K562 (cell line): Measurements from ENCODE around the gene GSDME. TPM values are rescaled to one million over a fixed set of nuclear protein-coding genes. Genes with fewer than 3 reads are reported as not detected.

Experiments used
- ATF4 ChIP-seq: fragments of 450-650 bp; formaldehyde crosslinking; IDR thresholded peaks from 2 replicates; pipeline ENCODE4 v1.4.0; 2022; ENCODE audit warnings: mild to moderate bottlenecking, moderate library complexity
- ELF4 ChIP-seq: fragments of 450-650 bp; formaldehyde crosslinking; IDR thresholded peaks from 2 replicates; pipeline ENCODE4 v1.4.0; 2022; ENCODE audit warnings: missing genetic modification characterization
- GMEB1 ChIP-seq: fragments of 250-450 bp; sonication (Bioruptor Pico); IDR thresholded peaks from 2 replicates; pipeline ENCODE4 v1.4.0; 2020; ENCODE audit warnings: mild to moderate bottlenecking
- HLTF ChIP-seq: fragments of 450-650 bp; IDR thresholded peaks from 2 replicates; pipeline ENCODE4 v1.6.1; 2016
- NCOA4 ChIP-seq: fragments of 450-650 bp; IDR thresholded peaks from 2 replicates; pipeline ENCODE4 v1.6.1; 2018; ENCODE audit warnings: mild to moderate bottlenecking; ENCODE audit not compliant: partially characterized antibody
- NCOR1 ChIP-seq: fragments of 450-650 bp; IDR thresholded peaks from 2 replicates; pipeline ENCODE4 v1.6.1; 2016; ENCODE audit warnings: mild to moderate bottlenecking, moderate library complexity
- NFATC3 ChIP-seq: fragments of 450-650 bp; IDR thresholded peaks from 2 replicates; pipeline ENCODE4 v1.6.1; 2017; ENCODE audit warnings: mild to moderate bottlenecking
- OTX1 ChIP-seq: fragments of 450-650 bp; formaldehyde crosslinking; IDR thresholded peaks from 2 replicates; pipeline ENCODE4 v1.4.0; 2022; ENCODE audit warnings: mild to moderate bottlenecking
- TRIM25 ChIP-seq: fragments of 450-650 bp; IDR thresholded peaks from 2 replicates; pipeline ENCODE4 v1.7.0; 2016; ENCODE audit warnings: borderline replicate concordance
- ZBTB33 ChIP-seq: sonication (generic); formaldehyde crosslinking; IDR thresholded peaks from 2 replicates; pipeline ENCODE4 v1.8.1; 2023; ENCODE audit warnings: mild to moderate bottlenecking, missing genetic modification reagents
- ZNF449 ChIP-seq: fragments of 250-450 bp; sonication (Bioruptor Pico); IDR thresholded peaks from 2 replicates; pipeline ENCODE4 v1.8.0; 2022; ENCODE audit warnings: moderate library complexity, mild to moderate bottlenecking, inconsistent platforms
- polyA plus RNA-seq, 8 experiments: library from polyadenylated mRNA; depleted of rRNA in 4 of 8; stranded (reverse) in 5 of 8; unstranded in 3 of 8; fragments of >200 nt; fragmentation: Nextera tagmentation in 2 of 8; fragmentation: Illumina TruSeq in 1 of 8; extraction: Ambion mirVana in 2 of 8; extraction: Trizol in 1 of 8; gene quantifications; 2 replicates each; pipeline versions ENCODE4 v1.2.1 to v1.2.3, GENCODE V29; 2011 to 2014; ENCODE audit warnings: inconsistent platforms in 1 of 8, missing spikeins in 1 of 8
- total RNA-seq, 7 experiments: library from RNA; depleted of rRNA in 6 of 7; stranded (reverse); fragments of >200 nt in 6 of 7; fragmentation: Illumina TruSeq in 2 of 7; extraction: Trizol in 2 of 7; gene quantifications; 2 replicates each; pipeline versions ENCODE4 v1.2.1 to v1.2.3, GENCODE V29; 2011 to 2021; ENCODE audit warnings: low replicate concordance in 1 of 7

The GSDME gene
- total and polyA plus RNA-seq, 9 of the 15 experiments (the other 6 are each of a cell fraction or from before 2014, with no cell fraction given) = 0.37 to 1.9 (median 0.62) TPM

GRCh38 chr7:24793982-24794648 is 36.9 kb upstream of the GSDME start (continued):
- TF ChIP-seq TRIM25 (0 out of 2 replicates have a peak, but pooled peaks have one; percentile 83), HLTF (peak; percentile 90), NCOR1 (peak; percentile 41; the same call in 1 of the 2 replicates), OTX1 (CRISPR knock-in tag) (peak; percentile 95), ZNF449 (peak; percentile 38; the same call in 1 of the 2 replicates), NCOA4 (no peak), ELF4 (CRISPR knock-in tag) (peak; percentile 95), GMEB1 (CRISPR knock-in tag) (0 out of 2 replicates have a peak, but pooled peaks have one; percentile 21), NFATC3 (peak; percentile 33; the same call in 1 of the 2 replicates), ATF4 (CRISPR knock-in tag) (peak; percentile 46; the same call in 1 of the 2 replicates), ZBTB33 (CRISPR knock-in tag) (0 out of 2 replicates have a peak, but pooled peaks have one; percentile 15)
